Middle frontal gyrus (tissue), 1 donor: ENCODE data around the gene TM7SF2.
"Not testable (repeated sequence)": the region's sequence is repeated elsewhere in the genome, so short reads cannot be mapped to it uniquely, and the experiment has no call there.

Source experiments
- DNase-seq: peaks from one replicate; pipeline ENCODE4 v3.0.0-alpha.2; 2015; ENCODE audit warnings: low spot score; ENCODE audit errors: extremely low spot score

The TM7SF2 gene

DNA sequence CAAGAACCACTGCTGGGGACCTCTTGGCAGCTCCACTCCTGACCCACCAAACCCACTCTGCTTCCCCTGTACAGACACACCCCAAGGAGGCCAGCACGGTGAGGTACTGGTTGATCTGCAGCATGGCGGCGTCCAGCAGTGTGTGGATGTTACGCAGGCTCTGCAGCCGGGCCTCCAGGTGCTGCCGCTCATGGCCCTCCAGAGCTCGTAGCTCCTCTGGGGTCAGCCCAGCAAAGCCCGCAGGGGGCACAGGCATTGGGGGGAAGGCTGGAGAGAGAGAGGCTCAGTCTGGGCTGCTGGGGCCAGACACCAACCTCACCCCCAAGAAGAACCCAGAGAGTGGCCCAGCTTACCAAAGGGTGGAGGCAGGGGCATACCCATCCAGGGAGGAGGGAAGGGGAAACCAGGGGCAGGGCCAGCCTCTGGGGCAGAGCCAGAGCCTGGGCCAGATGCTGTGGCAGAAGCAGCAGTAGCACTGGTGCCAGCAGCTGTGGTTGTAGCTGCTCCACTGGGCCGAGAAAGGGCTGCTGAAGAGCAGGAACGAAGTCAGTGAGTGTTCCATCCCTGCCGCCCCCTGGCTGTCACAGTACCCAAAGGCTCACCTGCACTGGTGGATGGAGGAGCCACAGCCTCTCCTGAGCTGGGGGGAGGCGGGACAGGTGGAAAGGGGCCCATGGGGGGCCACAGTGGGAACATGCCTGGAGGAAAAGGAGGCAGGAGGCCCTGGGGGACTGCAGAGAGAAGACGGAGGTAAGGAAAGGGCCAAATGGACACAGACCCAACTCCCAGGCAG, 18.2 kb downstream of the TM7SF2 start:
- DNase-seq, result no peak

GRCh38 chr11:65130631-65131416, 19.2 kb downstream of the TM7SF2 start:
- DNase-seq, result no peak

- no peak for DNase-seq
Measured at GRCh38 chr11:65131417-65131776, 19.7 kb downstream of the TM7SF2 start.

DNA sequence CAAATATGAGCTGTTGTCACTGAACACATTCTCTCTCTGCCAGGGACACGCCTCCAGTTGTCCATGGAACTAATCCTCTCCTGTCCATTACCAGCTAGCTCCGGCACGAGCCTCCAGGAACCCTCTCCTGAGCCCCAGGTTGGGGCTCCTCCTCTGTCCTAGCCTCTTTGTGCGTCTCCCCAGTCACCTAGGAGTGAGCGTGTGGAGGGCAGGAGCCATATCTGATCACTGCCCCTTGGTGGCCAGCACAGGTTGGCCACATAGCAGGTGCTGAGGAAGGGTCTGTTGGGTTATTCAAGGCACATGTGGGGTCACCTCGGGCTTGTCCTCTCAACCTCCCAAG, 20.2 kb downstream of the TM7SF2 start:
- no peak for DNase-seq

DNA sequence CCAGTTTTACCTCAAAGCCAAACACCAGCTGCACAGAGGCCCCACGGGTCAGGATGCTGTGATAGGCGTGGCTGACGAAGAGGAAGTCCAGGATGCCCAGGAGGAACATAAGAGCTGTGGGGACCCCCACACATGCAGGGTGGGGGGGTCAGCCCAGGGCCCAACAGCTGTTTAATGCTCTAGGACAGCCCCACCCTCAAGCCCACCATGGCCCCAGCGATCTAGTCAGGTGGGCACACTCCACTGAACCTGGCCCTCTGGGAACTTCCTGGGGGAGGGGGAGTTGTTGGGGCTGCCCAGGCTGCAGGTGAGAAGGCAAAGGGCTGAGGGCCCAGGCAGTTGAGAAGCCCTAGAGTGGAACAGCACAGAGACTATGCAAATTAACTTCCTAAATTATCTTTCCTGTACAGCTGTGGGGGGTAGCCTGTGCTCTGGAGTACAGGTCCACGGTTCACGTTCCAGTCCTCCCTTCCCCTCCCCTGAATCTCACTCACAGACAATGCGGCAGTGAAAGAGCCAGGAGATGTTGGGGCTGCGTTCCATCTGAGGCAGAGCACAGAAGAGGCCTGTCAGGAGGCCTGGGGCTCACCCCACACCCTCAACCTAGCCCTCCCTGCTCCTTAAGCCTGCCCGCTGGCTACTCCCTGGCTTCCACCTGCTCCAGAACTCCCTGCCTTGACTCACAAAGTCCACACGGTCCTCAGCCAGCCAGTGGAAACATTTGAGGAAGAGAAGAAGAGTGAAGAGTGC, 20.7 kb downstream of the TM7SF2 start:
- DNase-seq, result no peak

GRCh38 chr11:65132988-65133700, 21.5 kb downstream of the TM7SF2 start:
- DNase-seq, result no peak

- DNase-seq, result no peak
Measured at GRCh38 chr11:65133724-65134123, 22.1 kb downstream of the TM7SF2 start.

GRCh38 chr11:65134240-65134951, 22.7 kb downstream of the TM7SF2 start, which contains the start of gene SYVN1:
Gene SYVN1 (minus strand): TSS chr11:65134519. CDS start chr11:65133601, 918 bp downstream.
- DNase-seq, result peak; percentile 87

DNA sequence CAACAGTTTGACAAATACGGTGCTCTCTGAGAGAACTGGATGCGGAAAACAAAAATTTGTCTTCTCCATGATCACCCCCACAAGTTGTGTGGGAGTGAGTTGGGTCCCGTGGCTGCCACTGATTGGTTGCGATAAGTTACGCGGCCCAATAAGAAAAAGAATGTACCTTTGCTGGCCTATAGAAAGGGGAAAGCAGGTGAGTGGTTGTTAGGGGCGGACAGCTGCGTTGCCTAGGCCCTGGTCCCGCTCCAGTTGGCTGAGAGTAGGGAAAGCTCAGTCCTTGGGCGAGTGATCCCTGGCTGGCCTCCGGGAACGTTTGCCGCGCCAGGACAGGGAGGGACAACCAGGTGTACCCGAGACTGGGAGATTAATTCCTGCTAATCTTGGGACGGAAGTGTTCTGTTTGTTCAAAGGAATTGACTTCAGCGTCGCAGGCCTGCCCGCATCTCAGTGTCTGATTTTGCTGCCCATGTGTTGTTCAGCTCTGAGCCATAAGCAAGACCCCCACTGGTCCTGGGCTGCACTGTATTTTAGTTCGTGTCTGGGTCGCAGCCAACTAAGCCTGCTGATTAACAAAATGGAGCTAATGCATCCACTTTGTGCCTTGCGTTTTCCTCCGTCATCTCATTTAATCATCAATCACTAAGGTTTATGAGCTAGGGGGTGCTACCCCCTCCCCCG, 23.4 kb downstream of the TM7SF2 start:
- DNase-seq, result peak; percentile 75

GRCh38 chr11:65135633-65136145, 24.0 kb downstream of the TM7SF2 start:
- no peak for DNase-seq

DNA sequence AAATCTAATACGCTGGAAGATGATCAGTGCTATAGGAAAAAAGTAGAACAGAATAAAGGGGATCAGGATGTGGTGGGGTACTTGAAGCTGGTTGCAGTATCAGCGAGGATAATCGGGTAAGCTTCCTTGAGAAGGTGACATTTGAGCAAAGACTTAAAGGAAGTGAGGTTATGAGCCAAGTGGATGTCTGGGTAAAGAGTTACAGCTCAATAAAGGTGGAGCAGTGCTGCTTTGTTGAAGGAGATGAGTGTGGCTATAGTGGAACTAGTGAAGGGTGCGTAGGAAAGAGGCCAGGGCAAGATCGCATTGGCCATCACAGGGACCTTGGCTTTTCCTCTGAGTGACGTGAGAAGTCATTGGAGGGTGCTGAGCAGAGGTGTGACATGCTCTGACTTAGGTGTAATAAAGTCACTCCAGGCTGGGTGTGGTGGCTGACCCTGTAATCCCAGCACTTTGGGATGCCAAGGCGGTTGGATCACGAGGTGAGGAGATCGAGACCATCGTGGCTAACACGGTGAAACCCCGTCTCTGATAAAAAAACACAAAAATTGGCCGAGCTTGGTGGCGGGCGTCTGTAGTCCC, 24.9 kb downstream of the TM7SF2 start:
- DNase-seq, result no peak

- no peak for DNase-seq
Measured at GRCh38 chr11:65141896-65142494, 30.3 kb downstream of the TM7SF2 start.

DNA sequence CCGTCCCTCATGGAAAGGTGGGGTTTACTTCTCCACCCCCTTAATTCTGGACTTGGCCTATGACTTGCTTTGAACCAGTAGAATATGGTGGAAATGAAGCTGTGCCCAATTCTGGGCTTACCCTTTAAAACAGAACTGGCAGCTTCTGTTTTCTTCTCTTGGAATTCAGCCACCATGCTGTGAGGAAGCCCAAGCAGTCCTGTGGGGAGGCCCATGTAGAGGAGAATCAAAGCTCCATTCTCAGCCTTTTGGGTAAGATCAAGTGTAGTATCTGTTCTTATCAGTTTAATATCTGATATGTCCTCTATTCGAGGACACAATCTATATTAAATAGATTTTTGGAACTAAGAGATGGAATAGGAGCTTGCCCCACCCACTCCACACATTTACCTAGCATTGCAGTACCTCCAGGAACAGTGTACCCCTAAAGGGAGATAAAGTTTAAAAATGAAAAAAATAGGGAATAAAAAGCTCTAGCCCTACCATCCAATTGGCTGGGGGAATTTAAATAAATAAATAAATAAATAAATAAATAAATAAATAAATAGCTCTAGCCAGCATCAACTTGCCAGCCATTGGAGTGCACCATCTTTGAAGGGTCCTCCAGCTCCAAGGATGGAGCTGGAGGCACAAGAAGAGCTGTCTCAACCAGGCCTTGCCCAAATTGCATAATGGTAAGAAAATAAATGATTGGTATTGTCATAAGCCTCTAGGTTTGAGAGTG, 35.8 kb downstream of the TM7SF2 start:
- no peak for DNase-seq

- no peak for DNase-seq
Measured at GRCh38 chr11:65148657-65149056, 37.0 kb downstream of the TM7SF2 start.

GRCh38 chr11:65150131-65150508, 38.4 kb downstream of the TM7SF2 start:
- not testable (repeated sequence) for DNase-seq

DNA sequence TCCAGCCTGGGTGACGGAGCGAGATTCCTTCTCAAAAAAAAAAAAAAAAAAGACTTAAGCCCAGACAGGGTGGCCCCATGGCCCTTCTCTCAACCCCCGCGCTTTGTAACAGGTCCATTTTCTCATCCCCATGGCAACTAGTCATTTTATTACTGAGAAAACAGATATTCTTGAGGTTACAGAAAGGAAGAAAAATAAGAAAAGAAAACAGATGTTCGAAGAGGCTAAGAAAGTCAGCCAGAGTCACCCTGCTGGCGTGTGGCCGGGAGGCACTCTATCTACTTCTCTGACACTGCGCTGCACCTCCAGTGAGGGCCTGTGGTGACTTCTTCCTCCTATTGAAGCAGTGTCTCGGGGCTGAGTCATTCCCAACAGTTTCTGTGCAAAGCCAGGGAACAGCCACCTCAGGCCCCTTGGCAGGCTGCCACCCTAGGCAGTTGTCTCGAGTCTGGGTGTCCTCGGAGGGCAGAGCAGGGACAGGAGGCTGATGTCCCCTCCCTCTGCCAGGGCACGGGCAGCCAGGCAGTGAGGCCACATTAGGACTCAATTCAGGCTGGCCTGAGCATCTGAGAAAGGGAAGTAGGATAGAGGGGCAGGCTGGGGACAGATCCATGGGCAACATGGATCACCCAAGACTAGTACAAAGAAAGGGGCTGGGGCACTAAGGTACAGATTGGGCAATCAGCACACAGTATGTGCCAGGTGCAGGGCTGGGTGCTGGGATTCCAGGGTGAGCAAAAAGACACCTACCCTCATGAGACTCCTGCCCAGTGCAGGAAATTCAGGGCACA, 39.0 kb downstream of the TM7SF2 start:
- DNase-seq, result no peak

- no peak for DNase-seq
Measured at GRCh38 chr11:65151331-65151899, 39.7 kb downstream of the TM7SF2 start.
